HT-29 (cell line): ENCODE data around the gene TTC34. TPM values are rescaled to one million over a fixed set of nuclear protein-coding genes. Genes with fewer than 3 reads are reported as not detected.

Experiments used
- DNase-seq: peaks from one replicate; pipeline ENCODE4 v3.0.0-alpha.2; 2015; ENCODE audit warnings: low spot score
- total RNA-seq: library from RNA; depleted of rRNA; stranded (reverse); fragments of >200 nt; shearing (Covaris generic); gene quantifications from 2 replicates; pipeline ENCODE4 v1.2.3, GENCODE V29; 2014

The TTC34 gene
- total RNA-seq, 1 experiment from 2014 or later: 0.36 TPM

- peak; percentile 86 for DNase-seq
Observed at GRCh38 chr1:2642560-2643413, 158.7 kb downstream of the TTC34 start.

DNA sequence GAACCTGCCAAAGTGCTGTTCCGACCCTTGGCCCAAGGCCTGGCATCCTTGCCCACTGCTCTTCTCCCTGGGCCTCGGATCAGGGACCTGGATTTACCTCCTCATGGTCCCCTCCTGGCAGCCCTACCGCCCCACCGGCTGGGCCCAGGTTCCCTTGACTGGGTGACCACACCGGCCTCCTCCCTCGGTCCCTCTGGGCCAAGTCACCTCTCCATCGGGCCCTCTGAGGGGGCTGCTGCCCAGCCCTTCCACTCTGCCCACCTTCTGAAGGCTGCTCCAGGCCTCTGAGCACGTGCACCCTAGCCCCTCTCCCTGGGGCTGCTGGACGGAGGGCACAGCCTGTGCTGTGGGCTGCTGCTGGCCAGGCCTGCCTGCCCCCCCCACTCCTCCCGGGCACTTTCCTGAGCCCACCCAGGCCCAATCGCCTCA lies 159.3 kb downstream of the TTC34 start:
- no peak for DNase-seq

- no peak for DNase-seq
Observed at GRCh38 chr1:2641381-2642130, 159.9 kb downstream of the TTC34 start.

DNA sequence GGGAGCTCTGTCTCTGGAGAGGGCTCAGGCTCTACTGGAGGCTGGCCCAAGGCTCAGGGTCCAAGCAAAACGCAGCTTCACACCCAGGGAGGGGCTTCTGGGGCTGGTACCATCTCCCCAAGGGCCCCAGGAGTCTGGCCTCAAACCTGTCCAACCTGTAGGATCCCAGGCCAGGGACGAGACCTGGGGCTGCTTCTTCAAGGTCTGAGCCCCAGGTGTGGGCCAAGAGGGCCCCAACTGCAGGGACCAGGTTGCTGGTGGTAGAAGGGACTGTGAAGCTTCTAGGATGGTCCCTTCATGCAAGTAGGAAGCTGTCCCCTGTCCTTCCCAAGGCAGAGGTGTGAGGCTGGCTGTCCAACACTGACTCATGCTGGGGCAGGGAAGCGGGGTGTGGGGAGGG lies 160.9 kb downstream of the TTC34 start:
- no peak for DNase-seq

- no peak for DNase-seq
Observed at GRCh38 chr1:2639607-2640521, 161.6 kb downstream of the TTC34 start.

DNA sequence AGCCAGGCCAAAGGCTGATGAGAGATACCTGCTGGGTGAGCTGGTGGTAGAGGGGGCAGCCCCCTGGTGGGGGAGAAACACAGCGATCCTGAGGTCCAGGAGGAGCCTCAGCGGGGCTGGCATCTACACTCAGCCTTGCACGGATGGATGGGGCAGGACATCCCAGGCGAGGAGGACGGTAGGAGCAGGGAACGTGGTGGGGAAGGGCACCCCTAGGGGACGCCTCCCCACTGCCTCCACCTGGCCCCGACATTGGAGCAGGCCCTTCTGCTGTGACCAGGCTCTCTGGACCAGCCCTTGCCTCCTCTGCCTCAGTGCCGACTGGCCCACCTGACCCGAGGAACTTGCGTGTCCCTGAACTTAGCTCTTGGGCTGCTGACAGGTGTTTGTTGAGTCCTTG lies 162.3 kb downstream of the TTC34 start:
- DNase-seq: no peak

DNA sequence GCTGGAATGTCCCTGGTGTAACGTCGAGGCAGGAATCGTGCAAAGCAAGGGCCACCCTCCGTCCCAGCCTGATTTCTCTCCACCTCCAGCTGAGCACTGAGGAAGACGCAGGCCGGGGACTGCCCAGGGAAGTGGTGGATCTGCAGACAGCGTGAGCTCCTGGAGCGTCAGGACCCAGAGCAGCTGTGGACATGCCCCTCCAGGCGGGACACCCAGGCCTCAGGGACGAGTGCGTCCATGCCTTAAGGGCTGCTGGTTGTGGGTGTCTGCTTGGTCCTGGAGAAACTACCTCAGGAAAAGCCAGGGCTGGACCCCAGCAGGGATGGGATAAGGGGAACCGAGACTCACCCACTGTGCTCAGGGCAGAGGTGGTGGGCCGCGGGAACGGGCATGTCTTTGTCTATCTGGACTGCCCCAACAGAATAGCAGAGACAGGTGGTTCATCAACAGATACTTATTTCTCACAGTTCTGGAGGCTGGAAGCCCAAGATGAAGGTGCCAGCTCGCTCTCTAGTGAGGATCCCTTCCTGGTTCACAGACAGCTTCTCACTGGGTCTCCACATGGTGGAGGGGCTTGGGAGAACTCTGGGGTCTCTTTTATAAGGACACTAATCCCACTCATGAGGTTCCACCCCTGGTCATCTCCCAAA lies 162.9 kb downstream of the TTC34 start:
- no peak for DNase-seq

- DNase-seq: no peak
Observed at GRCh38 chr1:2637442-2638145, 163.9 kb downstream of the TTC34 start.

GRCh38 chr1:2636733-2637132 lies 164.8 kb downstream of the TTC34 start:
- DNase-seq: no peak

DNA sequence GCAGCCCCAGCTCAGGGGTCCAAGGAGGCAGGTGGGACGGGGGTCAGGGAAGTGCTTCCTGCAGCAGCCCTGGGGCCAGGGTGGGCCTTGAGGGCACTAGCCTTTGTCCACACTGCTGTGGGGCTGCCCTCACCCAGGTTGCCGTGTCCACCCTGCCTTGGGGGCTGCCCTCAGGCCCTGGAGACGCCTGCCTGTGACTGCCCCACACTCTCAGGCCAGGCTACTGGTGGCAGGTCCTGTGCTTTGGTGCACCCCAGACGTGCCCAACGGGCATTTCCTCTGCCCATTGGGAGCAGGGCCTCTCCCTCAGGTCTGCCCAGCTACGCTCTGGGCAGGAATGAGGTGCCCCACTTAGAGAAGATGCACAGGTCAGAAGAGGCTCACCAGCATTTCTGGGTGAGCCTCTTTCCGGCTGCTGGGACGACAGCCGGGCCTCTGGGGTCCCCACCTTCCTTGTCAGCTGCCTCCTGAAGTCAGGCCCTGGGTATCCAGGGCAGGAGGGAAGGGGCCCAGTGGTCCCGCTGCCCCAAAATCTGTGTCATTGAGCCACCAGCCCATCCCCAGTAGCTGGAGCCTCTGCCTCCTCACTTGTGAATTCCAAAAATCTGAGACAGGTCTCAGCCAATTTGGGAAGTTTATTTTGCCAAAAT lies 166.0 kb downstream of the TTC34 start:
- no peak for DNase-seq

- no peak for DNase-seq
Observed at GRCh38 chr1:2633936-2634491, 167.5 kb downstream of the TTC34 start.

GRCh38 chr1:2633366-2633935 lies 168.0 kb downstream of the TTC34 start:
- no peak for DNase-seq

DNA sequence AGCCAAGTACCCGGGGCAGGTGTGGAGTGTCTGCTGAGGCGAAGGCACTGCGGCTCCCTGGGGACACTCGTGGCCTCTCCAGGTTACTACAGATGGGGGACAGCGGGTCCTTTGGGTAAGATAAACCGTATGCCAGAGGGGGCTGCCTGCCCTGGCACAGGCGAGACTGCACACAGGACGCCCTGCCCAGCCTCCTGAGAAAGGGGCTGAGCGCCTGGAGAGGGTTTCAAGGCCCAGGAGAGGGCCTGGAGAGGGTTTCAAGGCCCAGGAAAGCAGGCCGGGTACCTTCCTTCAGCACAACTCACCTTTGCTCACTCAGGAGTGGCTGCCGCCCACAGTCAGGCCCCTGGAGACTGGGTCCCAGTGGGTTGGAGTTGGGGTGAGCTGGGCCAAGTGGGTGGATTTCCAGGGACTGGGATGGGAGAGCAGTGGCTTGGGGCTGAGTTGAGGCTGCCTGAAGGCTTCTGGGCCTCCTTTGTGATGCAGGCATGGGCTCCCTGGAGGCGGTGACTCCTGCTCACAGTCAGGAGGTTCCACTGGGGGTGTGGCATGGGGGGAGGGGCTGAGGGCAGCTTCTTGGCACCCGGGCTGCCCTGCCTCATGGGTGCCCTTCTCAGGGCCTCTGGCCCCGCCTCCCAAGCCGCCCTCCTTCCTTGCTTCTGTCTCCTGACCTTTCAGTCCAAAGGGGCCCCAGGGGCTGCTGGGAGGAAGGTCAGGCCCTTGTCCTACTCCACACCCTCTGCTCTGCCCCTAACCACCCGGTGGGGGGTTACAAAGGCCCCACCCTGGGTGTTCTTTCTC lies 168.7 kb downstream of the TTC34 start, which contains the start of gene MMEL1:
TSS of gene MMEL1 (minus strand) at position 456 of the 801 bp plus-strand sequence. CDS start 3,532 bp downstream, outside the sequence.
- DNase-seq: no peak

GRCh38 chr1:2632051-2632430 lies 169.5 kb downstream of the TTC34 start:
- DNase-seq: no peak

DNA sequence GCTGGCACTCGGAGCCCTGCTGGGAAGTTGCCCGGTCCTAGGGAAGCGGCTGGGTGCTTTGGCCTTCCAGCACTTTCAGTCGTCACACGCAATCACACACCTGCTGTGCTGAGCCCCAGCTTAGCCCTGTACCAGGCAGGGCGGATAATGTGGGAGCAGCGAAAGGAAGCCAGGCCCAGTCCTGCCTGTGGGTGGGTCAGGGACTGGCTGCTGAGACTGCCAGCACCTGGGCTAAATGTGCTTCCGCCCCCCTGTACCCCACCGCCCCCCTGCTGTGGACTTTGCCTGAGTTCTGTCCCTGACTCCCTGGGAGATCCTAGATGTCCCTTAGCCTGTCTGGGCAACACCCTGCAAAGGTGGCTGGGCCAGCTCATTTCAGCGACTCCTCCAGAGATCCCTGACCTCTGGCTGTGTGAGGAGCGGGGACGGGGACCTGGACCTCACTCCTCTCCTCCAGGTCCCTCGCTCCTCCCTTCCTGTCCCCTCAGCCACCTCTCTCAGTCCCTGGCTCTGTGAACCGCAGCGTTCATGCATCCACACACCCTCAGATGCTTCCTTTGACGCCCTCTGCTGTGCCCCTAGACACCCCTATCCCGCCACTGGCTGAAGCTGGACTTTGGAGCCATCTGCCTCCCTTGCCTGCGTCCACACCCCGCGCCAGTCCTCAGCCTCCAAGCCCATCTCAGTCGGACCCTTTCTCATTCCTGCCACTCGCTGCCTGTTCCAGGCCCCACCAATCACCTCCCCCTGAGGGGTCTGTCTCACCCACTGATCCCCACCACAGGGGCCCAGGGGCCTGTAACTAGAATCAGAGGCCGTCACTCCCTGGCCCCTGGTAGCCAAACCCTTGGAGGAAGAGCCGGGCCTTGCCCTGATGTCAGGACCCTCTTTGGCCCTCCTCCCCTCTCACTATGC lies 170.1 kb downstream of the TTC34 start:
- DNase-seq: peak; percentile 50

DNA sequence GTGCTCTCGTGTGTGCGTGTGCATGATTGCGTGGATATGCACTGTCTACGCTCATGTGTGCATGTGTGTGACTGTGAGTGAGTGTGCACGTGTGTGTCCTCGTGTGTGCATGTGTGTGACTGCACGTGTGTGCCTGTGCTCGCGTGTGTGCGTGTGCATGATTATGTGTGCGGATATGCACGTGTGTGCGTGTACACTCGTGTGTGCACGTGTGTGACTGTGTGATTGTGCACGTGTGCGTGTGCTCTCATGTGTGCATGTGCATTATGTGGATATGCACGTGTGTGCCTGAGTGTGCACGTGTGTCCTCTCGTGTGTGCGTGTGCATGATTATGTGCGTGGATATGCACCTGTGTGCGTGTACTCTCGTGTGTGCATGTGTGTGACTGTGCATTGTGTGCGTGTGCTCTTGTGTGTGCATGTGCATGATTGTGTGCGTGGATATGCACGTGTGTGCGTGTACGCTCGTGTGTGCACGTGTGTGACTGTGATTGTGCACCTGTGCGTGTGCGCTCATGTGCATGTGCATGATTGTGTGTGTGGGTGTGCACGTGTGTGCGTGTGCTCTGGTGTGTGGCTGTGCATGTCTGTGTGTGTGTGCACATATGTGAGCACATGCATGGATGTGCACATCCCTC lies 170.9 kb downstream of the TTC34 start:
- DNase-seq: no peak
